NB4 (cell line): ENCODE measurements around the gene CCL21.

Experiments
- CTCF ChIP-seq: IDR thresholded peaks from one replicate; pipeline ENCODE4 v1.5.1; 2012; ENCODE audit warnings: low read depth, low read length
- POLR2A ChIP-seq: IDR thresholded peaks from 2 replicates; pipeline ENCODE4 v1.6.1; 2011; ENCODE audit warnings: mild to moderate bottlenecking; ENCODE audit not compliant: insufficient read length; ENCODE audit errors: extremely low read depth

GRCh38 chr9:34675048-34675714 is 34.8 kb downstream of the CCL21 start:
- TF ChIP-seq POLR2A = no peak
- TF ChIP-seq CTCF = peak; percentile 100
